AG04450 (cell line): ENCODE results near the gene GNB5. TPM values are rescaled to one million over a fixed set of nuclear protein-coding genes. Genes with fewer than 3 reads are reported as not detected.

Source experiments
- CTCF ChIA-PET: fragments of 300-600, 350-600 bp; formaldehyde crosslinking; extraction: SDS; loops from one replicate; lab custom pipeline; 2022; ENCODE audit warnings: antibody characterized with exemption, inconsistent platforms; lab: Charles Lee
- POLR2A ChIA-PET: fragments of 350-600 bp; formaldehyde crosslinking; extraction: SDS; loops from one replicate; lab custom pipeline; 2021; ENCODE audit warnings: antibody characterized with exemption, inconsistent platforms; lab: Yijun Ruan, JAX
- DNase-seq: peaks from one replicate; pipeline ENCODE4 v3.0.0-alpha.2; 2011; ENCODE audit warnings: low read depth, low spot score
- H3K27ac ChIP-seq: one replicate; pipeline ENCODE4 v1.5.1; 2012; ENCODE audit warnings: low read depth, low read length, control low read depth
- H3K27me3 ChIP-seq: one replicate; pipeline ENCODE4 v1.6.0; 2012; ENCODE audit warnings: low read length; ENCODE audit not compliant: control insufficient read depth, insufficient read depth
- H3K4me3 ChIP-seq: 2 replicates; pipeline ENCODE4 v1.5.1; 2011; ENCODE audit warnings: mild to moderate bottlenecking, low read depth, low read length, control low read depth
- H3K9me3 ChIP-seq: 2 replicates; pipeline ENCODE4 v1.5.1; 2012; ENCODE audit warnings: low read length; ENCODE audit not compliant: control insufficient read depth, insufficient read depth
- polyA plus RNA-seq: library from polyadenylated mRNA; depleted of rRNA; stranded (reverse); fragments of >200 nt; gene quantifications from 2 replicates; pipeline ENCODE4 v1.2.3, GENCODE V29; 2011
- TF ChIP-seq, protein P1 (sequence below): IDR thresholded peaks from 2 replicates; pipeline ENCODE4 v1.5.1; 2011; ENCODE audit warnings: low read depth, low read length, control low read depth, inconsistent platforms

Gene GNB5
- polyA plus RNA-seq, 1 experiment: 43.6 TPM

DNA sequence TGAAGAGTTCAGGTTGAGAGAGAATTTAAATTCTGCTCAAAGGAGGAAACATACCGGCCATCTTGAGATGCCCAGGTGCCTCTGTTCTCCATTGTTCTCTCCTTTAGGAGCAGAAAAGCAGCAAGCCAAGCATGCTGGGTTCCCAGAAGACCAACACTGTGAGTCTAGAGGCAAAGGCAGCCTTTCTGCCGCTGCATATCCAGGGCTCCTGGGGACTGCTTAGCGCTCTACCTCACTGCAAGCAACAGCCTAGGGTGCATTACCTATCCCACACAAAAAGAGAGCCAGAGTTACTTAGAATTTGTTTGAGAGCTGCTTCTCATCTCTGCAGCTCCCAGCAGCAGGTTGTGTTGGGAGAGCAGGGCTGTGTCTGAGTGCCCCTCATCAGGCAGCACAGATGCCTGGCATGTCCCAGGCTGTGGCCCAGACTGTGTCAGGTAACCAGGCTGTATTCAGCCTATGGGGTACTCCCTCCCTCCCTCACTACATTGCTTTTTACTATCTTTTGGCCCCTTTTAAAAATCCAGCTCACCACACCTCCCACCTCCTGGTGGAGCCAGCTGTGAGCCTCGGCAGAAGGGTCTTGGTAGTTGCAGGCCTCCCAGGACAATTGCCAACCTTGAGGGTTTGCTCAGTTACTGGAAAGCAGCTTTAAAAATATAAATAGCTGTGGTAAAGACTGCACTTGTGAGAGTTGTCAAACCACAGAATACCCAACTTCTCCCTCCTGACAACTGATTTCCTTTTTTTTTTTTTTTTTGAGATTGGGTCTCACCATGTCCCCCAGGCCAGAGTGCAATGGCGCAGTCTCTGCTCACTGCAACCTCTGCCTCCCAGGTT is 108.8 kb downstream of the GNB5 start:
- TF ChIP-seq, protein P1, sequence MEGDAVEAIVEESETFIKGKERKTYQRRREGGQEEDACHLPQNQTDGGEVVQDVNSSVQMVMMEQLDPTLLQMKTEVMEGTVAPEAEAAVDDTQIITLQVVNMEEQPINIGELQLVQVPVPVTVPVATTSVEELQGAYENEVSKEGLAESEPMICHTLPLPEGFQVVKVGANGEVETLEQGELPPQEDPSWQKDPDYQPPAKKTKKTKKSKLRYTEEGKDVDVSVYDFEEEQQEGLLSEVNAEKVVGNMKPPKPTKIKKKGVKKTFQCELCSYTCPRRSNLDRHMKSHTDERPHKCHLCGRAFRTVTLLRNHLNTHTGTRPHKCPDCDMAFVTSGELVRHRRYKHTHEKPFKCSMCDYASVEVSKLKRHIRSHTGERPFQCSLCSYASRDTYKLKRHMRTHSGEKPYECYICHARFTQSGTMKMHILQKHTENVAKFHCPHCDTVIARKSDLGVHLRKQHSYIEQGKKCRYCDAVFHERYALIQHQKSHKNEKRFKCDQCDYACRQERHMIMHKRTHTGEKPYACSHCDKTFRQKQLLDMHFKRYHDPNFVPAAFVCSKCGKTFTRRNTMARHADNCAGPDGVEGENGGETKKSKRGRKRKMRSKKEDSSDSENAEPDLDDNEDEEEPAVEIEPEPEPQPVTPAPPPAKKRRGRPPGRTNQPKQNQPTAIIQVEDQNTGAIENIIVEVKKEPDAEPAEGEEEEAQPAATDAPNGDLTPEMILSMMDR: no peak
- CTCF ChIA-PET: interaction anchor here (1.1 to 2.2 kb wide), 4 partner anchors 10 to 126 kb away, joined by 3 to 6 read pairs (median 6); no protein-coding TSS in a partner anchor
- Histone ChIP-seq H3K9me3 (no peaks in the 10 kb centered on the region; the same call in 1 of the 2 replicates), H3K27ac (no peak overlapping the region), H3K27me3 (no peaks in the 10 kb centered on the region), H3K4me3 (no peak overlapping the region)
- POLR2A ChIA-PET: interaction anchor here (0.6 to 0.9 kb wide), 2 partner anchors 14 to 33 kb away, joined by 3 to 7 read pairs; no protein-coding TSS in a partner anchor
- DNase-seq: peak; percentile 29

DNA sequence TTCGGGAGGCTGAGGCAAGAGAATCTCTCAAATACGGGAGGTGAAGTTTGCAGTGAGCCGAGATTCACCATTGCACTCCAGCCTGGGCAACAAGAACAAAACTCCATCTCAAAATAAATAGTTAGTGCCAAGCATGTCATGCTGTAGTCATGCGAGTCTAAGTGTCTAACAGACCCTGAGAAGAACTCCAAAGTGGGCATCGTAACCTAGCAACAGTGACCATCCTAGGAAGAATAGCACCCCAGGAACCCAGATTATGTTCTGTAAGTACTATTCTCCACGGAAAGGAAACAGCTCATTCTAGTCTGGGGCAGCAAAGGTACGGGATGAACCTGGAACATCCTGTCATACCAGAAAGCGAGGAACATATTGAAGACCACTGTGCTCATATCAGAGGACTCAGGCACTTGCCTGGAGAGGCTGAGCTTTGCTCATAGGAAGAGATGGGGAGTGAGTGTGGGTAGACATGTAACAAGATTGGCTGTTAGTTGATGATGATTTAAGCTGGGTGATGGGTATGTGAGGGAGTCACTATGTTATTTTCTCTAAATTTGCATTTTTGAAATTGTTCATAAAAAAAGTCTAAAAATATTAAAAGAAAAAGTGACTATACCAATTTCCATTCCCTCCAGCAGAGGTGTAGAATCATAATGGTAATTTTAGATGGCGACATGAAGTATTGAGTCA is 110.3 kb downstream of the GNB5 start:
- TF ChIP-seq, protein P1: no peak
- Histone ChIP-seq H3K27me3 (no peaks in the 10 kb centered on the region), H3K27ac (no peak overlapping the region), H3K4me3 (no peak overlapping the region), H3K9me3 (no peaks in the 10 kb centered on the region)
- CTCF ChIA-PET: interaction anchor here (0.6 to 4.3 kb wide), 6 partner anchors 10 to 128 kb away, joined by 3 to 50 read pairs (median 6); no protein-coding TSS in a partner anchor
- no peak for DNase-seq
- POLR2A ChIA-PET: no interaction called here

DNA sequence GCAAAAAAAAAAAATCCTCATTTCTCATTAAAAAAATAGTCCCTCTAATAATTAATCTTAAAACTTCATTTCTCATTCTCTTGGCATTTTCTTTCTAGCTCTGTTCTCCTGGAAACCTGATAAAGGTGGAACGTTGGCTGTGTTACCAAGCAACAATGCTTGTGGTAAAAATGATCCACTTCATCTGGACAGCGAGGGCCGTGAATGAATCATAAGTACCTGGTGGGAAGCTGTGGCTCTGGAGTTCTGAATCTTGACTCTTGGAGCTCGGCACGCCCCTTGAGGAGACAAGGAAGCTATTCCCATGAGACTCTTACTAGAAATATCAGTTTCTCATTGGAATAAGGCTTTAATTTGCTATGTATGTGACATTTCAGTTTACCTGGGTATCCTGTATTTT is 111.2 kb downstream of the GNB5 start:
- Histone ChIP-seq H3K9me3 (no peaks in the 10 kb centered on the region), H3K4me3 (no peak overlapping the region), H3K27me3 (no peaks in the 10 kb centered on the region), H3K27ac (no peak overlapping the region)
- TF ChIP-seq, protein P1: no peak
- CTCF ChIA-PET: interaction anchor here (0.7 to 4.3 kb wide), 9 partner anchors 11 to 128 kb away, joined by 3 to 50 read pairs (median 6); no protein-coding TSS in a partner anchor
- POLR2A ChIA-PET: interaction anchor here (0.6 kb wide), 1 partner anchor 9 kb away, joined by 4 read pairs; no protein-coding TSS in a partner anchor
- DNase-seq: no peak

DNA sequence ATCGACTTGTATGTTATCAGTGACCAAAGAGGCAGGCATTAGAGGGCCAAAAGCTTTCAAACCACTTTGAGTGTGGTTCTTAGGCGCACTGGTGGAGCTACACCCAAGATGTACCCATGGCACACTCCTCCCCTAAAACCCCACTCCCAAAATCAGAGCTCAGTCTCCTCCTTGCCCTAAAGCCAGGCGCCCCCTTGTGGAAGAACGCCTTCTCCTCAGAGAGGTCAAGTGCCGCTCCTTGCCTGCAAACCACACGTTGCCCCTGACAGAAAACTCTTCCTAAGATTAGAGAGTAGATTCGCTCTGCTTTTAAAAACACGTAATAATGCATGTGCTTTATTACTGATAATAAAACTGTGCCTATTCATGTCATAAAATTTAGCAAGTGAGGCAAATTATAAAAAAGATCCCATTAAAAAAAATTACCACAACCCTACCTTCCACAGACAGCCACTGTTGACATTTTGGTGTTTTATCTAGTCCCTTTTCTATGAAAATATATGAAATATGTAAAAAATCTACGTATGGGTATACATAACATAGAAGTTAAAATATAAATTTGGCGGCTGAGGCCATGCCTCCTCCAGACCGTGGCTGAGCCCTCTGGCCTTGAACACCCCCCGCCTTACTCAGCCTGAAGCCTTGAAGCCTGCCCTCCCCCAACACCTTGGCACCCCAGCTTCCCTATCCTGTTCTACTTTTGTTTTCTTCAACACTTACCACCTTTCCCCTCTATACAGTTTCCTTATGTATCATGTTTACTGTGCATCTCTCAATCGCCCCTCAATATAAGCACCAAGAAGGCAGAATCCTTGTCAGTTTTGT is 112.1 kb downstream of the GNB5 start:
- H3K9me3 ChIP-seq: no peaks in the 10 kb centered on the region
- no peak overlapping the region for H3K4me3 ChIP-seq
- ChIA-PET POLR2A (interaction anchor here (0.9 kb wide), 1 partner anchor 108 kb away, joined by 5 read pairs; the partner anchor contains the start of gene LEO1), CTCF (interaction anchor here (0.6 to 4.3 kb wide), 28 partner anchors 10 to 190 kb away, joined by 3 to 50 read pairs (median 5); partner anchors contain the start of gene BCL2L10)
- H3K27me3 ChIP-seq: no peaks in the 10 kb centered on the region
- TF ChIP-seq, protein P1: peak; percentile 79
- no peak overlapping the region for H3K27ac ChIP-seq
- no peak for DNase-seq
